SU-DHL-6 (cell line): ENCODE results near the gene FAM163B.

ENCODE experiments used
- EZH2phosphoT487 ChIP-seq: fragments of 200-600 bp; sonication (generic), shearing (Covaris generic); conservative IDR thresholded peaks from 2 replicates; pipeline ENCODE4 v1.6.1; 2018; ENCODE audit warnings: mild to moderate bottlenecking, antibody characterized with exemption, low read length, moderate library complexity, mixed read lengths
- TF ChIP-seq, protein P1 (sequence below): fragments of 200-600 bp; sonication (generic); IDR thresholded peaks from one replicate; pipeline ENCODE4 v1.5.1; 2017; ENCODE audit warnings: antibody characterized with exemption, mild to moderate bottlenecking, low read length, moderate library complexity; ENCODE audit not compliant: insufficient read depth, poor library complexity, severe bottlenecking

DNA sequence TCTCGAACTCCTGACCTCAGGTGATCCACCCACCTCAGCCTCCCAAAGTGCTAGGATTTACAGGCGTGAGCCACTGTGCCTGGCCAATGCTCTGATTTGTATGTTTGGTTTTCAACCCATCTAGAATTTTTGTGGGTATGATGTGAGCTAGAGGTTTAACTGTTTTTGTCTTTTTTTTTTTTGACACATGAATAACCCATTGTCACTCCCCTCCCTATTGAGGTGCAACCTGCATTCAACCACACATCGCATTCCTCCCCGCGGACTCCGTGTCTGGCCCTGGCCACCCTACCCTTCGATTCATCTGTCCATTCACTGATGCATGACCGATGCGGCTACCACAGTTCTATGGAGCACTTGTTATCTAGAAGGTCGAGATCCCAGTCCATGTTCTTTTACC, 9.5 kb upstream of the FAM163B start:
- TF ChIP-seq, protein P1, sequence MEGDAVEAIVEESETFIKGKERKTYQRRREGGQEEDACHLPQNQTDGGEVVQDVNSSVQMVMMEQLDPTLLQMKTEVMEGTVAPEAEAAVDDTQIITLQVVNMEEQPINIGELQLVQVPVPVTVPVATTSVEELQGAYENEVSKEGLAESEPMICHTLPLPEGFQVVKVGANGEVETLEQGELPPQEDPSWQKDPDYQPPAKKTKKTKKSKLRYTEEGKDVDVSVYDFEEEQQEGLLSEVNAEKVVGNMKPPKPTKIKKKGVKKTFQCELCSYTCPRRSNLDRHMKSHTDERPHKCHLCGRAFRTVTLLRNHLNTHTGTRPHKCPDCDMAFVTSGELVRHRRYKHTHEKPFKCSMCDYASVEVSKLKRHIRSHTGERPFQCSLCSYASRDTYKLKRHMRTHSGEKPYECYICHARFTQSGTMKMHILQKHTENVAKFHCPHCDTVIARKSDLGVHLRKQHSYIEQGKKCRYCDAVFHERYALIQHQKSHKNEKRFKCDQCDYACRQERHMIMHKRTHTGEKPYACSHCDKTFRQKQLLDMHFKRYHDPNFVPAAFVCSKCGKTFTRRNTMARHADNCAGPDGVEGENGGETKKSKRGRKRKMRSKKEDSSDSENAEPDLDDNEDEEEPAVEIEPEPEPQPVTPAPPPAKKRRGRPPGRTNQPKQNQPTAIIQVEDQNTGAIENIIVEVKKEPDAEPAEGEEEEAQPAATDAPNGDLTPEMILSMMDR: no peak
- no peak for TF ChIP-seq EZH2phosphoT487
